Measurements from ENCODE around the gene YTHDF1.
"Not testable (repeated sequence)": the region's sequence is repeated elsewhere in the genome, so short reads cannot be mapped to it uniquely, and the experiment has no call there.

The YTHDF1 gene

DNA sequence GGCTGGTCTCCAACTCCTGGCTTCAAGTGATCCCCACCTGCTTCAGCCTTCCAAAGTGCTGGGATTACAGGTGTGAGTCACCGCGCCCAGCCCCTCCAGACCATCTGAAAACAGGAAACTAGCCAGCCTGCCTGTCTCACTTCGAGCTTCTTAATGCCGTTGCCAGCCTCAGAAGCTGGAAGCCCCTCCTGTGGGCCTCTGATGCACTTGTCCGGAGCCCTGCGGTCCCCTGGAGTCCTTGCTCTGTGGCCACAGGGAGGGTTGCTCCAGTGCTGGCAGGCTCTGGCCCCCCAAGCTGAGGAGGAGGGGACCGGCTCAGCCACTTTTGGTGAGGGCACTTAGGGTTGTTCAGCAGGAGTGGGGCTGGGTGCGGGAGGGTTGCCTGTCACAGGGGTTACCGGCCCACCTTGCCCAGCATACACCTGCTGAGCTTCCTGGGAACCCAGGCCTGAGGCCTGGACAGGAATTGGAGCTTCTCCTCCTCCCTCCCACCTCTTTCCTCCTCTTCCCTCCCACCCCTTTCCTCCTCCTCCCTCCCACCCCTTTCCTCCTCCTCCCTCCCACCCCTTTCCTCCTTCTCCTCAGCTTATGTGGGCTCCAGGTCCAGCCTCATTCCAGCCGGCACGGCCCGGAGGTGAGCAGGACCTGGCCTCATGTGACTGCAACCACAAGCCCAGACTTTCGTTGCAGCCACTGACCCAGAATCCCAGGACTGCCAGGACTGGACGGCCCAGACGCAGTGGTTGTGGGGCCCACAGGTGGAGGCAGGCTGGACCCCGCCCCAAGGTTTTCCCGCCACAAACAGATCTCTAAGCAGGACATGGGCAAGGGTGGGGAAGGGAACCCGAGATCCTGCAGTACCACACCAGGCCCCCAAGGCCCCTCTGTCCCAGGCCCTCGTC lies 10.4 kb upstream of the YTHDF1 start:
- no peak for DNase-seq (ENCODE audit: low spot score)

DNA sequence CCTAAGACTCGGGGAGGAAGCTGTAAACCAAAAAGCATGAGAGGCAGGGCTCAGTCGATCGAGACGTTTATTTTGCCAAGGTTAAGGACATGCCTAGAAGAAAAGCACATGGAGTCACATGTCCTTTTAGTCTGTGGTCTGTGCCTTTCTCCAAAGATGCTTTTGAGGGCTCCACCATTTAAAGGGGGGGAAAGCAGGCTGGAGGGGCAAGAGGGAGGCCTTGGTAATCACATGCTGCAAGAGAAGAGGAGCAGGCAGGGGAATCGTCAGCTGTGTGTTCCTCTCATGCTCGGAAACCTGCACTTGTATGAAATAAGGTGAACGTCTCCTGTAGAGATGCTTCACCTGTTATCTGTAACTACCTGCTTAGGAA lies 9.1 kb upstream of the YTHDF1 start:
- no peak for DNase-seq (ENCODE audit: low spot score)

DNA sequence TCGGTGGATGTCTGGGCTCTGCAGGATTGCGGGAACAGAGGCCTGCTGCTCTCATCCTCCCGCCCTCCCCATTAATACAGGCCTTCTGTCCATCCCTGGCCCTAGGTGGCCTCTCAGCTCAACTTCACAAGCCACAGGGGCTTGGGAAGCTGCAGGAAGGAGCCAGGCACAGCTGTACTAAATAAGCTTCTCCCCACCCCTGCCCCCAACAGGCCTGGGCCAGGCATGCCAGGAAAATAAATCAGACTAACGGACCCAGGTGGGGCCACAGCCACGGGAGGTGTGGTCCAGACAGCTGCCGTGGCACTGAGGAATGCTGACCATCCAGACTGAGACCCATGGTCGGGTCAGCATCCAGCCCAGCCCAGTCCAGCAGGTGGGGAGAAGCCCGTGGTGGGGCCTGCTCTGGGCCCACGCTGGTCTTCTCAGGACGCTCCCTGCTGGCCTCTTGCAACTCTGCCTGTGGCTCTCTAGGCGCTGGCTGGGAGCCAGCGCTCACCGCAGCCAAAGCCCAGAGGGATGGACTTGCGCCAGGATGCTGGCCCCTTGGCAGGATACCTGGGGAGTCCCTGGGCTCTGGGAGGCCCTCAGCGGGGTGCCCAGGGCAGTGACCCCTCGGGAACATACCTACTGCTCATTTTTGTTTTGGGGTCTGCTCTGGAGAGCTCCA lies 8.6 kb upstream of the YTHDF1 start:
- no peak for DNase-seq (ENCODE audit: low spot score)

DNA sequence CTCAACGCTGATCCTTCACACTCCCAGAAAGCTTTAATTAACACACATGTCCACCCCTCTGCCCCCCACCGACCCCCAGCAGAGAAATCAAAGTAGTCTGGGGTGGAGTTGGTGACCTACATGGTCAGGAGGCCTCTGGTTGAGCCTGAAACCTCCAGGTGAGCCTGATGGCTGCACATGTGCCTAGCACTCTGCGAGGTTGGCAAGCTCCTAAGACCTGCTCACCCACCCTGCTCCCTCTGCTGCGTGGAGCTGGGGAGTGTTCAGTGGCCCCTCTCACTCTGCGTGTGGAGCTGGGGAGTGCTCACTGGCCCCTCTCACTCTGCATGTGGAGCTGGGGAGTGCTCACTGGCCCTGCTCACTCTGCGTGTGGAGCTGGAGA lies 7.9 kb upstream of the YTHDF1 start:
- DNase-seq (ENCODE audit: low spot score), result no peak

DNA sequence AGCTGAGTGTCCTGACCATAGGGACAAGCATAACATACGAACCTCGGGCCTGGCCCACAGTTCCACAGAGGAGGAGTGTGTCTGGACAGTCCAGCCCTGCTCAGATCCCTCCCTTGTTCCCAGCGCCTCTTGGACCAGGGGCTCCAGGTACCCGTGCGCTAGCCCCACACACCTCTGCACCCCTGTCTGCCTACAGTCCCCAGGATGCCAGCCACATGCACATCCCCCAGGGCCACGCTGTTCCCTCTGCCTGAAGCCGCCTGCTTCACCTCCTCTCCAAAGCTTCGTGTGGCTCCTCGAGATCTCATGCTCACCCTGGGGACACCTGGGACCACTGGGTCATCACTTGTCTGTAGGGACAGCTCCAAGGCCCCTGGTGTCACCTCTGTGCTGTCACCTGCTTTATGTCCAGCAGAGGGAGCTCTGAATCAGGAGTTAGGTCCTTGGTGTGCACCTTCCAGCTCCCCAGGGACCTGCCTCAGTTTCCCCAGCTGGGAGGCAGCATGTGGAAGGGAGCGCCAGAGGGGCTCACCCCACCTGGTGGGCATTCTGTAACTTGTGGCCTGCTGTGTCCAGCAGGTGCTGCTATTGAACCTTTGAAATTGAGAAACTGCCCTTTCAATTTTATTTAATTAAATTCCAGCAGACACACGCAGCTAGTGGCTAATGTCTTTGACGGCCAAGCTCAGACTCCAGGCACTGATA lies 7.3 kb upstream of the YTHDF1 start:
- no peak for DNase-seq (ENCODE audit: low spot score)

DNA sequence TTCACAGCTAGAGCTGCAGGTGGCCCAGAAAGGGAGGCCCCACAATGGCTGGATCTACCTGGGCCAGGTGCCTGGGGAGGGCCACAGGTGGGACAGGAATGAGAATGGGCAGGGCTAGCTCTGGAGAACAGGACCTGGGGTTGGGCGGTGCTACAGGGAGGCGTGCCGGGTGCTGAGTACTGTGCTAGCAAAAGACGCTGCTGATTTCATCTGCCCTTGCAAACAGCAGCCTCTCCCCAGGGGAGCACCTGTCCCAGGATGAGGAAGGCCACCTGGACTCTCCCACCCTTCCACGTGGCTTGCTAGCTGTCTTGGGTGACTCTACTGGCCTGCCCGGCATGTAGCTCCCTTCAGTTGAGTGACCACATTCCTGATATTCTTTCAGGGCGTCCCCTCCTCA lies 6.6 kb upstream of the YTHDF1 start:
- DNase-seq (ENCODE audit: low spot score), result no peak

DNA sequence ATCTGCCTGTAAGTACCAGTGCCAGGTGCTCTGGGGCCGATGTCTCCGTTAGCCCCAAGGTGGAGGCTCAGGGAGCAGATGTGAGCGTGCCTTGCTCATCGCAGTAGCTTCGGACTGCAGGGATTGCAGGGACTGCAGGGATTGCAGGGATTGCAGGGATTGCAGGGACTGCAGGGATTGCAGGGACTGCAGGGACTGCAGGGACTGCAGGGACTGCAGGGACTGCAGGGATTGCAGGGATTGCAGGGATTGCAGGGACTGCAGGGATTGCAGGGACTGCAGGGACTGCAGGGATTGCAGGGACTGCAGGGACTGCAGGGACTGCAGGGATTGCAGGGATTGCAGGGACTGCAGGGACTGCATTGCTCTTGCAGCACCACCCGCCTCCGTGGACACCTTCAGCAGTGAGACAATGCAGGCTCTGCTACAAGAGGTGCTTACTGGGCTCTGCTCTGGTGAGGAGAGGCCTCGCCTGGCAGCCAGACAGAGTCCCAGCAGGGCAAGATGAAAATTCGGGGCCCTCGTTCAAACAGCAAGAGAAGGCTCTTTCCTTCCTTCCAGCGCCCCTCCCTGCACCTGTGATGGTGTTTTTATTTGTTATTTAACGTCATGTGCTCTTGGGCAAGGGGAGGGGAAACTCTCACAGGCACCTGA lies 5.6 kb upstream of the YTHDF1 start:
- not testable (repeated sequence) for DNase-seq (ENCODE audit: low spot score)

DNA sequence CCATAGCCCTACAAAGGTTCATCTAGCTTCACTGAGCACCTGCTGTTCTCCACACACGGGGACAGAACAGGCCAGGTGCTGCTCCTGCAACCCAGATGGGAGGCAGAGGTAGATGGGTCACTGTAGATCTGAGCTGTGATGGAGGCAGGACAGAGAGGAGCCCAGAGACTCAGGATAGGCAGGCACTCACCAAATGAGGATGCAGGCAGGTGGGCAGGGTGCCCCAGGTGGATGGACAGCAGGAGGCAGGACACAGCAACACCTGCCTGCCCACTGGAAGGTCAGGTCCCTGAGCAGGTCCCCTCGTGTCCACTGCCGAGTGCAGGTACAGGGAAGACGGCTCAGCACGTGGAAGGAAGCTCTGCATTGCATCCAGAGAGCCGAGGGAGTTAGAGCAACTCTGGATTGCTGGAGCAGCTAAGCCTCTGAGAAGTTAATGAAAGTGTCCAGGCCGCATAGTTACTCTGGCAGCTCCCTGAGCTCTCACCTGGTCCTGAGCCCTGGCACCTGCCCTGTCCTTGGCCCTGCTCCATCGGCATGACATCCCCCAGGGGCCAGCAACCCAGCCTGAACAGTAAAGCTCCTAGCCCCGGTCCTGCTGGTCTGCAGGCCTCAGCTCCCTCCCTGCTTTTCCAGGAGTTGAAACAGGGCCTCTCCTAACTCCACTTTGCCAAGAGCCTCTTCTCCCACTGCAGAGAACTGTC lies 4.9 kb upstream of the YTHDF1 start:
- DNase-seq (ENCODE audit: low spot score), result no peak

DNA sequence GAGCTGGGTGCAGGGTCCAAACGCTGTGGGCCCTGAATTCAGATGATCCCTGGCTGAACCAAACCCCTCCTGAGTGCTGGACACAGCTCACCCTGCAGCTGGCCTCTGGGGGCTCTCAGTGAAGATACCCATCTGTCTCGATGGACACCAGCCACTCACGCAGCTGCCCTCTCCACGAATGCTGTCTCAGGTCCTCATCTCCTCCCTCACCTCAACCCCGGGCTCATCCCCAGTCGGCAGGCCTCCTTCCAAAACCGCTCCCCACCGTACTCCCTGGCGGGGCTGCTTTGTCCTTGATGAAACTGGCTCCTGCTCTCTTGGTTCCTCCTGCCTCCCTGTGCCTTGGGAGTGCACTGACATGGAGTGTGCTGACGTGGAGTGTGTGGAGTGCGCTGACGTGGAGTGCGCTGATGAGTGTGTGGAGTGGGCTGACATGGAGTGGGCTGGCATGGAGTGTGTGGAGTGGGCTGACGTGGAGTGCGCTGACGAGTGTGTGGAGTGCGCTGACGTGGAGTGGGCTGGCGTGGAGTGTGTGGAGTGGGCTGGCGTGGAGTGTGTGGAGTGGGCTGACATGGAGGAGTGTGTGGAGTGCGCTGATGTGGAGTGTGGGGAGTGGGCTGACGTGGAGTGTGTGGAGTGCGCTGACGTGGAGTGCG lies 4.1 kb upstream of the YTHDF1 start:
- peak; percentile 67 for DNase-seq (ENCODE audit: low spot score)

DNA sequence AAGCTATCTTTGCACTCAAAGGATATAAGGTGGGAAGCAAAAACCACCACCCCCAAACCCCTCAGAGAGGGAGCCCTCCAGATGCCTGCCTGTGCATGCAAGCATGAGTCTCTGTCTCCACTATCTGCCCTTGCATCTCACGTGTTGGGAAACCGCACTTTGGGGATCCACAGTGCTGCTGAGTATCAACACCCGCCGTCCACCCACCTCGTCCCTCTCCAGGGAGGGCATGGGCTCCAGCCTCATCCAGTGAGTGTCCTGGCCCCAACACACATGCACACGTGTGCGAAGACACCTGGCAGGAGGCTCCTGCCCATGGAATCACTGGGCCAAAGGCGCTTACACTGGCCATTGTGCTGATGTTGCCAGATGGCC lies 3.5 kb upstream of the YTHDF1 start:
- DNase-seq (ENCODE audit: low spot score), result no peak

DNA sequence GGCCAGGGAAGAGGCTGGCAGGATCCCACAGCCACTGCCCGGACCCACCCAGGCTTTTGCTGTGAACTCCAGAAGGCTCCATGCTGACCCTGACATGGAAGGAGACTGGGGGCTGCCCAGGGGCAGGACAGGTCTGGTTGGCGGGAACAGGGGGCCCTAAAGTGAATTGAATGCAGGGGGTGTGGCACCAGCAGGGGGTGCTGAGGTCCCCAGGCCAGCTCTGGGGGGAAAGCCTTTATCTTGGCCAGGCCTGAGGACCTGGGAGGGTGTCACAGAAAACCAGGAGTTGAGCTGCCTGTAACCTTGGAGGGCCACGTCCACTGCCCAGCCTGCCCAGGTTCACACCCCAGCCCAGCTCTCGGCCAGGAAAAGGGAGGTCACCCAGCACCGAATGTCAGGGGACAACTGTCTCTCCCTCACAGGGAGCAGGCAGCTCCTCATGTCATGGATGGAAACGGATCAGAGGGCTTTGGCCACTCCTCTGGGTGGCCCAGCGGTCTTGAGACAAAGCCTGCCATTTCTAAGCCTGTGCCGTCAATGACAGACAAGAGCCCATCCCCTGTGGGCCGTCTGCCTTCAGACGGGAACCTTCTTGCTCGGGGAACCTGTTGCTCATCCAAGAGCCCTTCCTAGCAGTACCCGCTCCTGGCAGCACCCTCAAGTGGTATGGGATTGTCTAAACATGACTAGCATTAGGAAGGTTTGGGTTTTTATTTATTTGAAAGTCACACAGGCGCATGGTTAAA lies 2.9 kb upstream of the YTHDF1 start:
- no peak for DNase-seq (ENCODE audit: low spot score)

DNA sequence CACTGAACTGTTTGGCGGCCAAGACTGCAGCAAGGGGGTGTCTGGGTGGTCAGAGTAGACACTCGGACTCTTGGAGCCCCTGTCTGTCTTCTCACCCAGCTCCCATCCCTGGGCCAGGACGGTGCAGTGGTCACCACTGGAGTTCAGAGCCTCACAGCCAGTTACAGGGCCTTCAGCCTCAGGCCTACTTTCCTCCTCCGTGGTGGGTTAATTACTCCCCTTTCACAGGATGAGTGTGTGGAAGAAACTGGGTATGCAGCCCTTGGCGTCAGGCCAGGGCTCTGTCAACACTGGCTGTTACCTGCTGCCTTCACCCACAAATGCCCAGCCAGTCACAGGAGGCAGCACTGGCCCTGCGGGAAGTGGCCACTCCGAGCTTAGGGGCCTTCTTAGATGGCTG lies 1.8 kb upstream of the YTHDF1 start:
- no peak for DNase-seq (ENCODE audit: low spot score)

DNA sequence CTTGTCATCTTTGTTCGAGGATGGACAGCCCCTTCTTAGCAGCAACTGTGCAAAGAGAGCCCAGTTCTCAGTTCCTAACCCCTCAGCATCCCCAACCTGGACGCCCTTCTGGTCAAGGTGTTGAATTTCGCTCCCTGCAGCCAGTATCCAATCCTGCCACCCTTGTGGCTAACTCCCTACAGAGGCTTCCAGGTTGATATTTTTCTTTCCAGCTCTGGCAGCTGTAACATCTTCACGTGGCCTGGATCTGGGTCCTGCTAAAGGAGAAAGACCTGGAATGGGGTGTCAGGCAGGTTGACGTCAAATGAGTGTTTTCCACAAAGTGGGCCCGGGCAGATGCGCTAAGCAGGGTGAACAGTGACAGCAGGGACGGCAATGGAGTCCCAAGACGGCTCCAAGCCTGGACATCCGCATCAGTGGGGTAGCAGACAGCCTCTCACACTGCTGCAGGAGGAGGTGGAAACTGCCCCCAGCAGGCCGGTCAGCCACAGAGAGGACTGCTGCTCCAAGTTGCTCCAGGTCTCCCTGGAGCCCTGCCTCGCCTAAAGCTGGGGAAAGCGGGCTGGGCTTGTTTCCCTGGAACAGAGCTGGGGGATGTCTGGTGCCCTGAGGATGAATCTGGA lies 1.0 kb upstream of the YTHDF1 start:
- no peak for DNase-seq (ENCODE audit: low spot score)

DNA sequence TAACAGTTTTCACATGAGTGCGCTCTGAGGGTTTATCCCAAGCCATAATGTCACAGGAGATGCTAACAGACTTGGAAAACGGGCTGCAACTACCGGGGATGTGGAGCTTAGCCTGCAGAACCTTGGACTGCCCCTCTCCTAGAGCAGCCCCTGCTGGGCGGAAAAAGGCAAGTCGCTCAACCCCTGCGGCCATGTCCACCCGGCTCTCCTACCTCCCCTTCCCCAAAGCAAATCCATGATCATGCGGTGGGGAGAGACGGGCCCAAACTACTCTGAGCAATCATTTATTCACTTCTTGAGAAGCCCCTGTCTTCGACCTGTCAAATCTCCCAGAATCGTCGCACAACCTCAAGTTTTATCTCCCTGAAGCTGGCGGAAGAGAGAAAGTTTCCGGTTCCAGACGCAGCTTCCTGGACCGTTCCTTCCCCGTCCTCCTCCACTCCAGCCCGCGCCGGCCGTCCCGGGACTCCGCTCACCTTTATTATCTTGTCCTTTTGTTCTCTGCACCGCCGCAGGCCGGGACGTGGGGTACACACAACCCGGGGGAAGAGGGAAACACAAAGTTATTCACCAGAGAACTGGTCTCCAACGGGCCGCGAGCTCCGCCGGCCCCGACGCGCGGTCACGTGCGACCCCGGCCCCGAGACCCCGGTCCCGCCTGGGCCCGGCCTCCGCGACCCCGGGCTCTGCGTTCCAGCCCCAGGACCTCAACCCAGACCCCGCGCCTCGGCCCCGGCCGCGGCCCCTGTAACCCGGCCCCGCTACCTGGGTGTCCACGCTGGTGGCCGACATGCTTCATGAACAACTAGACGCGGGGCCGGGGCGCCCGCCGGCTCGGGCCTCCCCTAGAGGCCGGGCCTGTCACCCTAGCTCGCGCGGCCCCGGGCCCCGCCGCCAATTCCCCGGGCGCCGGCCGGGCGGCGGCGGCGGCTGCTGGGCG lies 560 bp downstream of the YTHDF1 start:
- no peak for DNase-seq (ENCODE audit: low spot score)

DNA sequence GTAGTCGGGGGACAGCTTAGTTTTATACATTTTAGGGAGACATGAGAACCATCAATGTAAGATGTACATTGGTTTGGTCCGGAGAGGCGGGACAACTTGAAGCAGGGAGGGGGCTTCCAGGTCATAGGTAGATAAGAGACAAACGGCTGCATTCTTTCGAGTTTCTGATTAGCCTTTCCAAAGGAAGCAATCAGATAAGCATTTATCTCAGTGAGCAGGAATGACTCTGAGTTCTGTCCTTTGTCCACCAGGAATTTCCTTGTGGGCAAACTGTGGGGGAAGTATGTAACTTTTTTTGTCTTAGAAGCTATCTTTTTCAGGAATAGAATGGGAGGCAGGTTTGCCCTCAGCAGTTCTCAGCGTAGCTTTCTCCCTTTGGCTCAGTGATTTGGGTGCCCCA lies 1.4 kb downstream of the YTHDF1 start:
- no peak for DNase-seq (ENCODE audit: low spot score)

DNA sequence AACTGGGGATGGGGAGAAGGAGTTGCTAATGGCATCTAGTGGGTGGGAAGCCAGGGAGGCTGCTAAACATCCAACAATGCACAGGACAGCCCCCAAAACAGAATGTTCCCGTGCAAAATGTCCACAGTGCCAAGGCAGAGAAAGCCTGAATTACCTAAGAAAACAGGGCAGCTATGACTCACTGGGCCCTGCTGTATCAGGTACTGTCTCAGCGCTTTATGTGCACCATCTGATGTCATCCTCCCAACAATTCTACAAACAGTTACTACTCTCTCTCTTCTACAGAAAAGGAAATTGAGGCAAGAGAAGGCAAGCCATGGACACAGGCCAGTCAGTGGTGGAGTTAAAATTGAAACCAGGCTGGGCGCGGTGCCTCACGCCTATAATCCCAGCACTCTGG lies 3.1 kb downstream of the YTHDF1 start:
- no peak for DNase-seq (ENCODE audit: low spot score)

DNA sequence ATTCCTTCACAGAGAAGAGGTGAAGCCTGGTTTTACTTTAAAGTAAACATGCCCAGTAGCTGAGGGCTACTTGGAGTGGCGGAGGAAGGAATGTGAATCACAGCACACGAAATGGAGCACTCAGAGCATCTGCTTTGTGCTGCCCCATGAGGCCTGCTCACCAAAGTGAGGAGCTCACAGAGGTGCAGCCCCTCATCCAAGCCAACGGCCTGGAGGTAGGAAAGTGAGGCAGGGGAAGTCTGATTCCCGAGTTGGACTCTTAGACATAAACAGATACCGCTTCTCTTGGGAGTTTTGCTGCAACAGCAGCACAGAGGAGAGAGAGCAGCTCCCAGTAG lies 3.6 kb downstream of the YTHDF1 start:
- no peak for DNase-seq (ENCODE audit: low spot score)

DNA sequence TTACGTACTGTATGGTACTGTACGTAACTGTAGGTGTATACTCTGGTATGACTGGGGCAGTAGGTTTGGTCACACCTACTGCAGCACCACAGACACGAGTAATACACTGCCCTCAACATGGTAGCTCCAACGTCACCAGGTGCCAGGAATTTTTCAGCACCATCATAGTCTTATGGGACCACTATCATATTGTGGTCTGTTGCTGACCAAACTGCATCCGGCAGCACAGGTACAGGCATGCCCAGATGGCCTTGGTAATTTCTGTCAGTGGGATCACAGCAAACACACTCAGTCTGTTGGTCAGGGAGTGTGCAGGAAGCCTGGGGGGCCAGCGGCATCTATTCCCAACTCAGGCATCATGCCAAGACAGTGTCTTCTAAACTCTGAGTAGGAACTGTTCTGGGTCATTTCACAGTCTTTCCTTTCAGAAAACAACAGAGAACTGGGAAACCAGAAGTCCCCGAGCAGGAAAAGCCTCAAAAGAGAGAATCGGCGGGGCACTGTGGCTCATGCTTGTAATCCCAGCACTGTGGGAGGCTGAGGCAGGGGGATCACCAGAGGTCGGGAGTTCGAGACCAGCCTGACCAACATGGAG lies 5.8 kb downstream of the YTHDF1 start:
- no peak for DNase-seq (ENCODE audit: low spot score)

Data from putamen (tissue), 1 donor.